Cardiac ventricle fibroblast (primary cell): ENCODE results near the gene HMX3. TPM values are rescaled to one million over a fixed set of nuclear protein-coding genes. Genes with fewer than 3 reads are reported as not detected.

ENCODE experiments used
- total RNA-seq: library from RNA; depleted of rRNA; stranded (reverse); fragments of >200 nt; gene quantifications from 2 replicates; pipeline ENCODE4 v1.2.3, GENCODE V29; 2015

The HMX3 gene
- total RNA-seq = not detected in 2 replicates

GRCh38 chr10:123135415-123136141 is at the start of gene HMX3:
Gene HMX3, plus strand, starts transcription at chr10:123135970. Its CDS starts 81 bp downstream, at chr10:123136051.

DNA sequence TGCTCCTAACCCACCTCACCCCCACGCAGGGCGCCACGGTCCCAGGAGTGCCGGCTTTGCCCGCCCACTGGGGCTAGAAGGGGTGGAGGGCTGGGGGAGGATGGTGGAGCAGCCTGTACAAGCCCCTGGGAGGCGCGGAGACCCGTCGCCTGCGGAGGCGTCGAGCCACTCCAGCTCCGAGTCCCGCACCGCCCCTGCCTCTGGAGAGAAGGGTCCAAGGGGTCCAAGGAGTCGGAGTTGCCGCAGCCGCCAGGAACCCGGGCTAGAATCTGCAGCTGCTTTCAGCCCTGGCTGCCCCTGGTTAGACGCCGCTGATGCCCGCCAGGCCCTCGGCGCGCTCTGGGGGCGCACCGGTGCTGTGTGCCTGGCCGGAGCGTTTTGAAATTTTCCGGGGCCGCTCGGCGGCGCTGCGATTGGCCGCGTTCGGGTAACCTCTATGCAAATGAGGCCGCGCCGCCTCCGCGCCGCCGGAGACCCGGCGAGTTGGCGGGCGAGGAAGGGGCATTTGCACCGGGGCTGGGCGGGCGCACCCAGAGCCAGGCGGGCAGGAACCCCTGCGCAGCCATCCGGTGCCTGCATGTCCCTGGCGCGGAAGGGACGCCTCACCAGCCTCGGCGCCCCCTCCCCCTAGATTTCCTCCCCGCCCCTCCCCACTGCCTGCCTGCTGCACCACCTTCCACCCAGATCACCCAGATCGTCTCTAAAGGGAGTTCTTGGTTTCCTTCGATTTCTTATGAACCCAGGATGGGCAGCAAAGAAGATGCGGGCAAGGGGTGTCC is 12.1 kb downstream of the HMX3 start, which contains the start of gene HMX2:
Gene HMX2 (plus strand): TSS at position 502 of the 779 bp plus-strand sequence. CDS start 243 bp downstream, at position 745.

GRCh38 chr10:123154092-123154710 is 18.4 kb downstream of the HMX3 start, which contains the start of gene BUB3:
Gene BUB3, plus strand, starts transcription at chr10:123154402. Its CDS starts 516 bp downstream, at chr10:123154918.

Other genes starting within 250 kb of the HMX3 start
- gene FAM24A, start 225.4 kb upstream of the HMX3 start, total RNA-seq = not detected in 2 replicates
- gene C10orf88, start 181.7 kb upstream of the HMX3 start, total RNA-seq = 5.4 and 5.9 TPM in 2 replicates
- gene PSTK, start 155.6 kb upstream of the HMX3 start, total RNA-seq = 3.6 and 4.9 TPM in 2 replicates
- 4.4 and 4.9 TPM in 2 replicates for gene IKZF5, start 127.2 kb upstream of the HMX3 start, total RNA-seq
- 5.5 and 6.9 TPM in 2 replicates for gene ACADSB, start 127.0 kb upstream of the HMX3 start, total RNA-seq
- not detected in 2 replicates for gene HMX2, start 12.2 kb downstream of the HMX3 start, total RNA-seq
- gene BUB3, start 18.4 kb downstream of the HMX3 start, total RNA-seq = 77.4 and 81.2 TPM in 2 replicates